Brain microvascular endothelial cell (primary cell): ENCODE results near the gene ARRB2.

Experiments
- DNase-seq: peaks from one replicate; pipeline ENCODE4 v3.0.0-alpha.2; 2020
- H3K27ac ChIP-seq: fragments of 250-450 bp; sonication (Bioruptor Pico); 2 replicates; pipeline ENCODE4 v1.5.1; 2020; ENCODE audit warnings: mild to moderate bottlenecking, moderate library complexity
- H3K27me3 ChIP-seq: fragments of 250-450 bp; sonication (Bioruptor Pico); replicated peaks from 2 replicates; pipeline ENCODE4 v1.5.1; 2020; ENCODE audit warnings: mild to moderate bottlenecking
- H3K36me3 ChIP-seq: fragments of 250-450 bp; sonication (Bioruptor Pico); replicated peaks from 2 replicates; pipeline ENCODE4 v1.5.1; 2020; ENCODE audit warnings: mild to moderate bottlenecking
- H3K4me3 ChIP-seq: 2 replicates; pipeline ENCODE4 v1.5.1; 2011; ENCODE audit warnings: low read depth, mild to moderate bottlenecking, control low read depth, low read length, moderate library complexity
- CTCF ChIP-seq: IDR thresholded peaks from 2 replicates; pipeline ENCODE4 v1.5.1; 2011; ENCODE audit warnings: low read depth, mild to moderate bottlenecking, moderate library complexity, low read length, control low read depth, inconsistent platforms; ENCODE audit errors: missing control alignments
- in situ Hi-C: cut with HindIII; loops from 2 replicates; pipeline ENCODE4 v1.10.0; 2017; ENCODE audit warnings: low sequenced_read_pairs, low pct_ligation_motif_present

Gene ARRB2

GRCh38 chr17:4741544-4741943 is 31.1 kb downstream of the ARRB2 start:
- no peaks in the 10 kb centered on the region for H3K36me3 ChIP-seq
- H3K27me3 ChIP-seq, result peaks cover 28% of the 10 kb centered on the region
- no peak for DNase-seq
- in situ Hi-C loops, result no loop called here
- TF ChIP-seq CTCF, result no peak
- no peak overlapping the region for H3K4me3 ChIP-seq
- H3K27ac ChIP-seq, result no peak overlapping the region

- no peak for TF ChIP-seq CTCF
- in situ Hi-C loops, result no loop called here
- peaks cover 28% of the 10 kb centered on the region for H3K27me3 ChIP-seq
These were observed 31.7 kb downstream of the ARRB2 start for GRCh38 chr17:4742133-4742532.

GRCh38 chr17:4742629-4743028 is 32.2 kb downstream of the ARRB2 start:
- no peak overlapping the region for H3K27ac ChIP-seq
- no peak for TF ChIP-seq CTCF
- H3K27me3 ChIP-seq, result peaks cover 28% of the 10 kb centered on the region
- no peaks in the 10 kb centered on the region for H3K36me3 ChIP-seq
- in situ Hi-C loops, result no loop called here
- no peak for DNase-seq
- H3K4me3 ChIP-seq, result no peak overlapping the region

More at GRCh38 chr17:4742133-4742532, 31.7 kb downstream of the ARRB2 start:
- Histone ChIP-seq H3K36me3 (no peaks in the 10 kb centered on the region), H3K27ac (no peak overlapping the region), H3K4me3 (no peak overlapping the region)
- no peak for DNase-seq

- Histone ChIP-seq H3K36me3 (no peaks in the 10 kb centered on the region), H3K27me3 (peaks cover 26% of the 10 kb centered on the region), H3K27ac (no peak overlapping the region), H3K4me3 (no peak overlapping the region)
- no peak for DNase-seq
- no peak for TF ChIP-seq CTCF
- in situ Hi-C loops, result no loop called here
These were observed 32.8 kb downstream of the ARRB2 start for GRCh38 chr17:4743216-4743615.

GRCh38 chr17:4743898-4744297 is 33.5 kb downstream of the ARRB2 start:
- Histone ChIP-seq H3K27me3 (peaks cover 21% of the 10 kb centered on the region), H3K4me3 (no peak overlapping the region), H3K36me3 (no peaks in the 10 kb centered on the region), H3K27ac (no peak overlapping the region)
- in situ Hi-C loops, result no loop called here
- TF ChIP-seq CTCF, result no peak
- no peak for DNase-seq
